Cerebellar nuclear complex (tissue), 1 donor: Measurements from ENCODE around the gene DYRK1B.
"Not testable (repeated sequence)": the region's sequence is repeated elsewhere in the genome, so short reads cannot be mapped to it uniquely, and the experiment has no call there.

Experiments used
- DNase-seq, 2 experiments: peaks; one replicate each; lab custom pipeline; 2025; lab: John Stamatoyannopoulos, UW

The DYRK1B gene

GRCh38 chr19:39830406-39830805, 3.6 kb downstream of the DYRK1B start:
- no peak for DNase-seq

GRCh38 chr19:39829702-39830275, 4.2 kb downstream of the DYRK1B start:
- DNase-seq: no peak

- no peak for DNase-seq
These were observed 5.3 kb downstream of the DYRK1B start for GRCh38 chr19:39828654-39829032.

- DNase-seq: no peak
These were observed 5.8 kb downstream of the DYRK1B start for GRCh38 chr19:39828015-39828653.

DNA sequence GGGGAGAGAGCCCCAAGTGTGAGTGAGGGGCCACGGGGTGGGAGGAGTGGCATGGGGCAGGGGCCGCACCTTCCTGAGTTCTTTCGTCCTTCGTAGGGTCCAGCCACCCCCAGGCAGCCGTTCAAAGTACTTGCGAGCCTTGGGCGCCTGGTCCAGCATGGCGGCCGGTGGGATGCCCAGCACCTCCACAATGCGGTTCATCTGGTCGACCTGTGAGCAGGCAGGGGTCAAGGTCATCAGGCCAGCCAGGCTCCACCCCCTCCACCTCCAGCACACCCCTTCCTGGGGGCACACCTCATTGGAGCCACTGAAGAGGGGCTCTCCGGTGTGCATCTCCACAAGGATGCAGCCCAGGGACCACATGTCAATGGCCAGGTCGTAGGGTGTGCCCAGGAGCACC, 6.7 kb downstream of the DYRK1B start:
- no peak for DNase-seq

DNA sequence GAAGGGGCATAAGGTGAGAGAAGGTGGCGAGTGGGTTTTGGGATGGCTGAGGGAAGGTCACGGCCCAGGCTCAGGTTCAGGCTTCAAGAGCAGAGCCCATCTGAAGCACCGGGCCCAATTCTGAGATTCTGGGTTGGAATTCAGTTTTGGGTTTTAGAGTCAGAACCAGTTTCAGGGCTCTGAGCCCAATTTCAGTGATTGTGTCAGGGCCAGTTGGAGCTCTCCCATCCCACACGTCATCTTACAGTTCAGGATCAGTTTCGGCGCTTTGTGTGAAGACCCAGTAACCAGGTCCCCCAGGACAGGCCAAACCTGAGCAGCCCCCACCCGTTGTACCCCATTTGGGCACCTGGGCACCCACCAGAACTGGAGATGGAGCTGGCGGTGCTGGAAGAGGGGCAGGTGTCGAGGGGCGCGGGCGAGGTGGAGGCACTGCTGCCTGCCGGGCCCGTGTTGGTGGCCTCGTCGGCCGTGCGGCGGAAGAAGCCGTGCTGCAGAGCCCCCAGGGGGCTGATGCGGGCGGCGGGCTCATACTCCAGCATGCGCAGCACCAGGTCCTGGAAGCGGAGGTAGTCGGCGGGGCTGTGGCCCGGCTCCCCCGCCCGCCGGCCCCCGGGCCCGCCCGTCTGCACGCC, 7.5 kb downstream of the DYRK1B start:
- DNase-seq: no peak

GRCh38 chr19:39825531-39826076, 8.4 kb downstream of the DYRK1B start:
- no peak for DNase-seq

DNA sequence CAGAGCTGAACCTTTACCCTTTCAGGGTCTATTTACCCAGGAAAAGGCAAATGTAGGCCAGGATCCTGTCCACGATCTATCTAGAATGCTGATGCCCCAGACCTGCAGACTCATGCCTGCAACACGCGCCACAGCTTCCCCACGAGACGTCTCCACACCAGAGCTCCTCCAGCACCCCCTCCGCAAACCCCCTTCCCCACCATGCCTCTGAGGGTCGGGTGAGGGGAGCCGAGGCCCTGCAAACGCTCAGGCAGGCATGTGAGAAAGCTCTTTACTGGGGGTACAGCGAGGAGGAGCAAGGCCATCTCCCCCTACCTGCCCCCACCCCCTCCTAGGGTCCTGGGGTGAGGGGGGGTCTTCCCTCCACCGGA, 8.9 kb downstream of the DYRK1B start:
- no peak for DNase-seq

- peak; percentile 91 to 95 for DNase-seq
These were observed 9.5 kb downstream of the DYRK1B start for GRCh38 chr19:39824143-39825092.

- no peak for DNase-seq
These were observed 10.3 kb downstream of the DYRK1B start for GRCh38 chr19:39823686-39824085.

- no peak for DNase-seq
These were observed 13.3 kb downstream of the DYRK1B start for GRCh38 chr19:39820696-39821095.

DNA sequence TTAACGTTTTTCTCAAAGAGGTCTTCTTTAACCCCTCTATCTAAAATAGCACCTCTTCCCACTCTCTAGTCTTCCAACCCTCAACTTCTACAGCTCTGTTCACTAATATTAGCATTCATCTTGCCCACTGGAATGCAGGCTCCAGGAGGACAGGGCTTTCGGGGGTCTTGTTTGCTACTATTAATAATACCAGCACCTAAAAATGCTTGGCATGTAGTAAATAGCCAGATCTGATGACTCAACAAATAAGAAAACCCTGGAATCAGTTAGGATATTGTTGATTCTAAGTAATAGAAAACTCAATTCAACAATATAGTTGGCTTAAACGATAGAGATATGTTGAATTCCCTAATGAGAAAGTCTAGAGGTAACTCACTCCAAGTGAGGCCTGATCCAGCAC, 14.2 kb downstream of the DYRK1B start:
- no peak for DNase-seq

DNA sequence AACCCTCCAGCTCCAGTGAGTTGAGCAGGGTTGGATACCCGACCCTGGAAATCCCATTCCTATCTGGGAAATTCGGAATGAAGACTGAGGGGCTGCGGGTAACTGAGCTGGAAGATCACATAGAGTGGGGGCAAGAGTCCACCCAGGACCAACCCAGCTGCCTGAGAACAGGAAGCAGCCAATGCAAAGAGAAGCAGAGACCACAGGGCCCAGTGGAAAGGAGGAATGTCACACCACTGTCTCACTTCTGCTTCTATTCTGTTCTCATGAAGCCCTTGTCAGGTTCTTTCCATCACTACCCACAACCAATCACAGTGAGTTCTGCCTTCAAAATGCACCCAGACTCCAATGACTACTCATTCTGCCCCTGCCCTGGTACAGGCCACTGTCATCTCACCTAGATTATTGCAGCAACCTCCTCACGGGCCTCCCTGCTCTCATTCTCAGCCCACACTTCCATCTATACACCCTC, 15.3 kb downstream of the DYRK1B start:
- no peak for DNase-seq

- no peak for DNase-seq
These were observed 15.9 kb downstream of the DYRK1B start for GRCh38 chr19:39817888-39818561.

DNA sequence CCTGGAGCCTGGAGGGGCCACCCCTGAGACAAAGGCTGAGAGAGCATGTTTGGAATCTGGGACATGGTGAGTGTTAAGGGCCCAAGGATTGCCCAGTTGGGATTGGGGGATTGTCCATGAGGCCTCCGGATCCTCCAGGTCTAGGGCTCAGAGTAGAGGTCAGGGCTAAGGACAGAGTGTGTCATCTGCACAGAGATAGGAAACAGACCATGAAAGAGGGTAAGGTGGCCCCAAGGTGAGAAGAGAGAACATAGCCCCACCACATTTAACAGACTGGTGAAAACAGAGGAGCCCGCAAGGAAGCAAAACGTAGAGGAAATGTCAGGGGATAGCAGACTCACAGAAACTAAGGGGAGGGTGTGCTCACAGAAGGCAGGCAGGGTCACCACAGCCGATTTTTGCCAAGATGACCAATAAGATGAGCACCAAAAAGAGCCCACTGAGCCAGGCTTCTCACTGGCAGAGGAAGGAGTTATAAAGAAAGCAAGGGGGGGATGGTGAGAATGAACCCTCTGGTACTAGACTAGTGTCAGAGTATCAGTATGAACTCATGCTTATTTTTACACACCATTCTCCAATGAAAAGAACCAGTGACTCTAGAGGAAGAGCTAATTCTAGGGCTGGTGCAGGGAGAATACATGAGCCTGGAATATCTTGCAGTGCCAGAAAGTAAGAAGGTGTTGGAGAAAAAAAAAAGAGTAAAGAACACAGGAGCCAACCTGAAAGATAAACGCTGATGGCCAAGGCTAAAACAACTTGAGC, 17.5 kb downstream of the DYRK1B start:
- DNase-seq: no peak

GRCh38 chr19:39814595-39814994, 19.4 kb downstream of the DYRK1B start:
- DNase-seq: no peak

DNA sequence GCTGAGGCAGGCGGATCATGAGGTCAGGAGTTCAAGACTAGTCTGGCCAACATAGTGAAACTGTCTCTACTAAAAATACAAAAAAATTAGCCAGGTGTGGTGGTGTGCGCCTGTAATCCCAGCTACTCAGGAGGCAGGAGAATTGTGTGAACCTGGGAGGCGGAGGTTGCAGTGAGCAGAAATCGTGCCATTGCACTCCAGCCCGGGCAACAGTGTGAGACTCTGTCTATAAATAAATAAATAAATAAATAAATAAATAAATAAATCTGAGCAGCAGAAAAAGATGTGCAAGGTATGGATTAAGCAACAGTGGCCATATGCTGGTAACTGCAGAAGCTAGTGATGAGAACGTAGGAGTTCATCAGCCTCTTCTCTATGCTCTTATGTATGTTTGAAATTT, 19.9 kb downstream of the DYRK1B start:
- not testable (repeated sequence) for DNase-seq

DNA sequence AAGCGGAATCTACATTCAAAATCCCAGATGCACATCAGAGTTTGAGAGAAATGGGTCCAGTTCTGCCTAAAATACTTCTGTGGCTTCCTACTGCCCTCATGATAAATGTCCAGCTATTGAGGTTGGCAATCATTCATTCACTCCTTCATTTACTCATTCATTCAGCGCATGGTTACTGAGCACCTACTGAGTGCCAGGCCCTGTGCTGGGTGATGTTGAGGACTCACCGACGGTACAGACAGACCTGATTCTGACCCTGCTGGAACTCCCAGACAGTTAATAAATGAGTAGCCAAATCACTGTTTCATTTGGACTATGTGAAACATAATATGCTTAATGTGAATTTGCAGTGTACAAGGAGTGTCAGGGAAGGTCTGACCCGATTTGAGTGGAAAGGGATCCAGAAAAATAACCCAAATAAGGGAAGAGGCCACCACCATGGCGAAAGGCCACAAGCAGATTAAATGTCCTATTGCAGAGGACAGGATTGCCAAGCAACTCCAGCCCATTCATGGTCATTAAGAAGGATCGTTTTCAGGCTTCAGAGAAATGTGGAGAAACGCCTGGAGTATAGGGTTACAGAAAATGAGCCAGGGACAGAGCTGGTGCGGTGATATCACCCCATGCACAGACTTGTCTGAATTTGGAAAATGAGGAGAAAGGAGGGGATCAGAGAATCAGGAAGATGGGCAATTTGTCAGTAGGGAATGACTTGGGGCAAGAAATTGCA, 20.5 kb downstream of the DYRK1B start:
- no peak for DNase-seq

GRCh38 chr19:39811064-39811463, 22.9 kb downstream of the DYRK1B start:
- DNase-seq: no peak

GRCh38 chr19:39810424-39810823, 23.5 kb downstream of the DYRK1B start:
- DNase-seq: no peak
